SIG-M5 treated with dmso at 0.1 percent for 504 hours (cell line): Measurements from ENCODE around the gene GPX2.
A peak's percentile ranks its signal among the peaks of the same experiment; 100 is the strongest.

Source experiments
- DNase-seq: peaks from one replicate; lab custom pipeline; 2025; ENCODE audit not compliant: unreplicated experiment; lab: John Stamatoyannopoulos, UW

GPX2 gene

DNA sequence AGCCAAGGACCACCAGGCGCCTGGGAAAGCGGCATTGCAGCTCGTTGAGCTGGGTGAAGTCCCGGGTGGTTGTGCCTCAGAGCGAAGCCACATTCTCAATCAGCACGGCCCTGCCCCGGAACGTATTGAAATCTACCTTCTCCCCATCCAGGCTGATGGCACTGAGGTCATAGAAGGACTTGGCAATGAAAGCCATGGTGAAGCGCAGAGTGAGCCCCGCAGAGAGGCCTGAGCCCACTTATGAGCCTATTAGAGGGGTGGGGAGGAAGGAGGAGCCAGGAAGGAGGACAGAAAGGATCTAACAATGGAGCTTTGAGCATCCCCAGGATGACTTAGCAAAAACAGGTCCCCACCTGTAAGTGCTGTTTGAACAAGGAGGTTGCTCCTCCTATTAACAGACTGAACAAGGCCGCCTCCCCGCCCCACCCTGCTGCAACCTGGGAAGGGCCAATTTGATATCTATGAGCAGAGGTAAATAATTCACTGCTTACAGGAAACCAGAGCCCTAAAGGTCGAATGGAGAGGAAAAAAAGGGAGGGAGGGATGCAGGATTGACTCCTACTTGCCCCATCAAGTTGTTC is at the start of gene GPX2:
TSS of gene GPX2 (minus strand) at position 215 of the 581 bp plus-strand sequence. CDS start at position 196, 19 bp downstream.
- DNase-seq: peak; percentile 17

DNA sequence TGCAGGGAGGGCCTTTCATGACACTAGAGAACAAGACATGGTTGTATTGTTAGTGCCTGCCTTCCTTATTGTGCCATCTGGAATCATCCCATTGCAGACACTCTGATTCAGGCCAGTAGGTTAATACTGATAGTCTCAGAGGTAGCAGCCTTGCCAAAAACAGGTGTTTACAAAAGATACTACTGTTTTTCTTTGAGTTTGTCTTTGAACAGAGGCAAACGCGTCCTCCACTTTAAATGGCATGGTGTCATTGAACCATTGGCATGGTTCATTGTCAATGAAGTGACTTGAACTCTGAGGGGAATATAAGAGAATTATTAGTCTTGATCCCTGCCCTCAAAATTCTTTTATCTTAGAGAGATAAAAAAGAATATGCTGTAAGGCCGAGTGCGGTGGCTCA is 48.4 kb upstream of the GPX2 start:
- DNase-seq: no peak

DNA sequence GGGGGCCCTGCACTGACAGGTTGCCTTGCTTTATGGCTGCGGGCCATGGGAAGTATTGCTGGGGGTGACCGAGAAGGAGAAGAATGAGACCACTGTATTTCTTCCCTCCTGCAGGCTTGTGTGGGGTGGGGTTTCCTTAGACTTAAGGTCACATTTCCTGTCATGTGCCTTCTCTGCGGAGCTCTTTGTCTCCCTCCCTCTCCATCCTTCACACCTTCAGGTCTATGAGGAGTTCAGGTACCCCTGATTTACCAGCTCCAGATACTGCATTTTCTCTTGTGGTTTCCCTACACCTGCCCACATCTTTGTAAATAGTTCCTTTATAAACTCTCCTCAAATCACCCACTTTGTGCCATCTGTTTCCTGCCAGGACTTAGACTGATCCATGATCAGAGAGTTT is 47.8 kb upstream of the GPX2 start:
- DNase-seq: no peak

DNA sequence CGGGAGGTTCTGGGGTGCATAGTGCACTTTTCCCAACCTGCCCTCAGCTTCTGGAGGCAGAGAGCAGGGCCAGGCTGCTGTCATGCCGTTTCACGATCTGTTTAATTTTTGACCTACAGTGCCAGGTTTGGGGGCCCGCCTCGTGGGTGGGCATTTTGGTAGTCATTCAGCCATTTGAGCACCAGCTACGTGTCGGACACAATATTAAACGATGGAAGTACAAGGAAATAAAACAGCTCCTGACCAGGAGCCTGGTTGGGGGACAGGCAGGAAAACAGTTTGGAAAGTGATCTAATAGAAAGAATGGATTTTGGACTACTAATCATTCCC is 44.9 kb upstream of the GPX2 start:
- DNase-seq: no peak

DNA sequence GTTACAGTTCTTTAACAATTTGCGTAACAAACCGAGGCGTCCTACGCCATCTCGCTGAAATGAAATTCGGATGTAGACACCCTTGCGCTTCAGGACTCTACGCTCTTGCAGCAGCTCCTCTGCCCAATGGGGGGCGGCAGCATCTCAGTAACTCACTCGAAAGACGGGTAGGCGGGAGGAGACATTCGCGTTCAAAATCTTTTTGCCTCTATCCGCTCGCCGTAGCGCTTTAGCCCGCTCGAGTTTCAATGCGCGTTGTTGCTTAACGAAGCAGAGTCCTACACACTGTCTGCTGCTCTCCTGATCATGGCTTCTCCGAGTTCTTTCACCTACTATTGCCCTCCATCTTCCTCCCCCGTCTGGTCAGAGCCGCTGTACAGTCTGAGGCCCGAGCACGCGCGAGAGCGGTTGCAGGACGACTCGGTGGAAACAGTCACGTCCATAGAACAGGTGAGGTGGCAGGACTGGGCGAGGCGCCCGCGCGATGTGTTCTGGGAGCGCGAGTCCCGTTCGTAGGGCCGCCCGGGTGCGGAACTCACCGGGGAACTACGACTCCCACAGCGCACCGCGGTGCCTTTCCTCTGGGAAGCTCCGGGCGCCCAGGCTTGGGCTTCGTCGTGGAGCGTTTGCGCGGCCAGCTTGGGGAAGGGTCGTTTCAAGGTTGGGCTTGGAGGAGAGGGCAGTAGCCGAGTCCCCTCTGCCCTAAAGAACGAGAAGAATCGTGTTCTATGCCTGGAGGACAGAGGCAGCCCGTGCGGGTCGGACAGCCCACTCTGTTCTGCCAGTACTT is 44.3 kb upstream of the GPX2 start, which contains the start of gene FNTB:
TSS of gene FNTB (plus strand) at position 248 of the 790 bp plus-strand sequence. CDS start at position 307, 59 bp downstream.
- peak; percentile 98 for DNase-seq

DNA sequence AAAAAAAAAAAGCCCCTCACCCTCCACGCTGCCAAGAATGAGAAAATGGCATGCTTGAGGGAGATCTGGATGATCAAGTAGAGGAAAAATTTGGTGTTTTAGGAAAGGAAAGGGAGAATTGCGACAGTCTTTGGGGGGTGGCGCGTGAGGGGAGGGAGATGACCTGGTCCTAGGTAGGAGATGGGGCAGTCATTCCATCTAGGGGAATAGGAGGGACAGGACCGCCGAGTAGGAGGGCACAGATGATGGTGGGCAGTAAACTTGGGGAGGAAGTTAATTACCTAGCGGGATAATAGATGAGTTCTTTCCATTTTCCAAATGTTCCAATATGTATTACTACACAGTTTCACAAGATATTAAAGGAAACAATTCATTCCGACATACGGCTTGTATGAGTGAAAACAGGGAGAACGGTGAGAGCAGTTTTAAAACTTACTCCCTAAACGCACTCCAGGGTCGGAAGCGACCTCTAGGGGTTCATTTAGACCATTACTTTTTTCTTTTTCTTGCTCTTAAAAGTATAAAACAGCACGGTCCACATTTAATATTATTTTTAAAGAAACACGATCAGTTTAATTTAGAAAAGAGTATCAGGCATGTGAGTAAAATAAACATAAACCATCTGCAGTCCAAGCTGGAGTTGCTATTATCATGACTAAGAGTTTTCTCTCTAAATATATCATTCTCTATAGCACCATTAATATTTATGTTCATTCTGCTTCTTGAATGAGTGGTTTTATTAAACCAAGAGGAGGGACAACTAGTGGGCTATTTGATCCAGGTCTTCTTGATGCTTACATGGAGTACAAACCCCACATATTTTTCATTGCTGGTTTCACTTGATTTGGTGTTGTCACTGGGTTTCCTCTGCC is 41.1 kb upstream of the GPX2 start:
- peak; percentile 60 for DNase-seq

DNA sequence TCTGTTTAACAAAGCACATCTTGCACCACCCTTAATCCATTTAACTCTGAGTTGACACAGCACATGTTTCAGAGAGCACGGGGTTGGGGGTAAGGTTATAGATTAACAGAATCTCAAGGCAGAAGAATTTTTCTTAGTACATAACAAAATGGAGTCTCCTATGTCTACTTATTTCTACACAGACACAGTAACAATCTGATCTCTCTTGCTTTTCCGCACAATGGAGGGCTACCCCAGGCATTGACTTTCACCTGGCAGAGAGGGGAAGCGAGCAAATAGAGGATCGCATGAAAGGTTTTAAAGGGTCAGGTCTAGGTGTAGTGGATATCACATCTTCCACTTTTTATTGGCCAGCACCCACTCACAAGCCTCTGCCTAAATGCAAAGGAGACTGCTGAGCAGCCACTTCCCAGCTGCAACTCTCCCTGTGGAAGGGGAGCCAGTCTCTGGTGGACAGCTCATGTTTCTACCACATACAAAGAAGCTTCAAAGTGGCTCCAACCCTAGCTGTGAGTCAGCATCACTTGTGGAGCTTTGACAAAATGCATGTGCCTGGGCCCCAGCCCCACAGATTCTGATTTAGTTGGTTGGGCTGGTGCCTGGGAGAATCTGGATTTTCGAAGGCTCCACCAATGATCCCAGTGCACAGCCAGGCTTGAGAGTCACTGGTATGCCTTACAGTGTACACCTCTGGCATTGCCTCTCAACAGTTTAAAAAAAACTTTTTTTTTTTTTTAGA is 37.0 kb upstream of the GPX2 start:
- DNase-seq: no peak

DNA sequence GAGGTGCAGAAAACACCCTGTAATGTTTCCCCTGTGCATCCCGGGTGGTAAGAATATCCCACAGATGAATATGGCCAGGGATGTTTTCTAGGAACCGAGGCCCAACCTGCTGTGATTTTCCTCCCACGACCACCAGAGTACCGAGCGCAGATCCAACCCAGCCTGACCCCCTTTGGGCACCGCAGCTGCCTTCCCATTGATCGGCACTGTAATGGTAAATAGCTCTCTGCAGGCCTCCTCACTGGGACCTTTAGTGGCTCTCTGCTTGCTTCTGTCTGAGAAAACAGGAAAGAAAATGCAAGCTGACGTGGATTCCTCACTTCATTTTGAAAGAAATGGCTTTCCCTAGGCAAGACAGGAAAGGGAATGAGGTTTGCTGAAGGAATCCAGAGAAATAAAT is 32.0 kb upstream of the GPX2 start:
- no peak for DNase-seq

DNA sequence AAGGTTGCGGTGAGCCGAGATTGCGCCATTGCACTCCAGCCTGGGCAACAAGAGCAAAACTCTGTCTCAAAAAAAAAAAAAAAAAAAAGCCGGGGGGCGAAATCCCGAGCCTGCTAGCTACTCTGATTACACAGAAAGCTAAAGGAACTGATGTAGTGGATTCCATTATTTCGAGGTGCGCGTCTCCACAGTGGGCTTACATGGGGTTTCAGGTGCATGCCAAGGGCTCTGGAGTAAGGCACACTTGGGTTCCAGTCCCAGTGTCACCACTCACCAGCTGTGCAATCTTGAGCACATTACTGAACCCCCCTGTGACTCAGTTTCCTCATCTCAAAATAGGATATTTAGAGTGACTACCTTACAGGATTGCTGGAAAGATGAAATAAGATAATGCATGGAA is 31.3 kb upstream of the GPX2 start:
- no peak for DNase-seq

DNA sequence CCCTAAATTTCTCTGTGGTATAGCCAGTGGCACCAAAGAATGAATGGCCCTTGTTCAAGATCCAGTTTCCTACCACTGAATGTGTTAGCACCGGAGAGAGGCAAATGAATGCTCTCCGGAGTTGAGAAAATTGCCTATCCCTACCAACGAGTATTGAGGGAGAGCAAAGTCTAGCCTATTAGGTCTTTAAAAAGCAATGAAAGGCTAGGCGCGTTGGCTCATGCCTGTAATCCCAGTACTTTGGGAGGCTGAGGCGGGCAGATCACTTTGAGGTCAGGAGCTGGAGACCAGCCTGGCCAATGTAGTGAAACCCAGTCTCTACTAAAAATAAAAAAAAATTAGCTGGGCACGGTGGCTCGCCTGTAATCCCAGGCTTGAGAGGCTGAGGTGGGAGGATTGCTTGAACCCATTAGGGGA is 30.5 kb upstream of the GPX2 start:
- no peak for DNase-seq

DNA sequence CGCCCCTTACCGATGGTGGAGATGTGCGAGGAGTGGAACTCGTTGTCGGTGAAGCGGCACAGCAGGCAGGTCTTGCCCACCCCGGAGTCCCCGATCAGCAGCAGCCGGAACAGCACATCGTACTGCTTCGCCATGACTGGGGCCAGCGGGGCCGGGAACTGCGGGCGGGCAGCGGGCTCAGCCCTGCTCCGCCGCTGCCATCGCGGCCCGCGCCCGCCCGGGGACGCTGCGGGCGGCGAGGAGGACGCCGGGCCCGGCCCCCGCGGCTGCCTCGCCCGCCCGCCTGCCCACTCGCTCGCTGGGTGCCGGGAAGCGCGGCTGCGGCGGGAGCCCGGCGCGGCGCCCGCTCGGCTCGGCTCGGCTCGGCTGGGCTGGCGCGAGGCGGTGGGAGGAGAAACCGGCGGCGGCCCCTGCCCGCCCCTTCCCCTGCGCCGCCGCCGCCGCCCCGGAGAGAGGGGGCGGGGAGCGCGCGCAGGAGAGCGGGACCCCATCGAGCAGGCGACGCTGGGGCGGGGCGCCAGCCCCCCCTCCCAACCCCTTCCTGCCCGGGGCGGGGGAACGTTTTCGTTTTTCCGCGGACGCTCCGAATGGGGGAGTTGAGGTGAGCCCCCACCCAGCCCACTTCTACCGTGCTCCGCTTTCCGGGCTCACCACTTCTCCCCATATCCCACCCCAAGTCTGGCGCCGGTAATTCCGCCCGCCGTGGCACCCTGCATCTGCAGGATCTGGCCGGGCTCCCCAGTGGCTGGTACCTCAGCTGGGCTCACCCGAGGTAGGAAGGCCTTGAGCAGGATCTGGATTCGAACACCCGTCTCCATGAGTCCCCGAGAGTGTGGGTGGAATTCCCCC is 29.6 kb upstream of the GPX2 start, which contains the start of gene RAB15:
TSS of gene RAB15 (minus strand) at position 394 of the 849 bp plus-strand sequence. CDS start at position 134, 260 bp downstream.
- no peak for DNase-seq

DNA sequence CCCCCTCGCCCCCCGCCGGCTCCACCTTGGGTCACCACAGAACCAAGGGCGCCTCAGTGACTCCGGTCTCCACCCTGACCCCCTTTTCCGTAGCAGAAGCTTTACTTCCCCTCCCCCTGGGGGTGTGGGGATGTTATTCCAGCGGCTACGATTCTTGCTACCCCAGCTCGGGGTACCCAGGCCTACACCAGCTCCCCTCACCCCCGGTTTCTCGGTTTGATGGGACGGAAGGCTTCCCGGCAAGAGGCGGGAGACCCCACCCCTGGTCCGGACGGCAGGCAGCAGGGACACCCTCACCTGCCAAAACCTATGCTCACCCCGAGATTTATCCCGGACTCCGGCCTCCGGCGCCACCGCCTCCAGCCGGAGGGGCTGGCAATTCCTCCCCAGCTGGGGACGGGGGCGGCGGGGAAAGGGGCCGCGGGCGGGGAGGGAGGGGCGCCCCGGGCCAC is 29.0 kb upstream of the GPX2 start:
- no peak for DNase-seq

DNA sequence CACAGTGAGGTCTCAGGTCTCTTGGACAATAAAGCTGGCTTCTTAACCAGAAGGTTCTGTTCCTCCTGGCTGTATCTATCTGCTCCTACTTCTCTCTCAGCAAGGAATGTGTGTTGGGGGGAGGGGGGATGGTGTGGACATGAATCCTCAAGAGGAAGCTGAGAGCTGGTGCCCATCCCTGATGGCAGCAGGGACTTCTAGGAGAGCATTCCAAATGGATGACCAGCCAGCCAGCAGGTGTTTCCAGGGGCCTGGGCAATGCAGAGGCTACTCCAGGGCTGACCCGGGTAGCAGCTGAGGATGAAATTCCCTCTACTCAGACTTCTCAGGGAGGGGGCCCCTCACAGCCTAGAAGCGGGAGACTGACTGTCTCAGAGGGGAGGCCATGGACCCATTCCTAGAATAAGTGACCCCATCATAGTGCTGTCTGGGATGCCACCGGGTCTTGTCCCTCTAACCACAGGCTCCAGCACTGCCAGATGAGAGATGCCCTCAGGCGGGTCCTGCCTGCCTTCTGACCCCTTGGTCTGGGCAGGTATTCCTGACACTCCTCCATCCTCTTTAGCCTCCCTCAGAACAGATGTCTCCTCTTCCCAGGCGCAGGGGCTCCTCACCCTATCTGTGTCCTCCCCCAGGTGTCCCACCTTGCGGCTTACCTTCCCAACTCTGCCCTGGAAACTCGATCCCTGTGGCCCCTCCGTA is 28.4 kb upstream of the GPX2 start:
- no peak for DNase-seq

DNA sequence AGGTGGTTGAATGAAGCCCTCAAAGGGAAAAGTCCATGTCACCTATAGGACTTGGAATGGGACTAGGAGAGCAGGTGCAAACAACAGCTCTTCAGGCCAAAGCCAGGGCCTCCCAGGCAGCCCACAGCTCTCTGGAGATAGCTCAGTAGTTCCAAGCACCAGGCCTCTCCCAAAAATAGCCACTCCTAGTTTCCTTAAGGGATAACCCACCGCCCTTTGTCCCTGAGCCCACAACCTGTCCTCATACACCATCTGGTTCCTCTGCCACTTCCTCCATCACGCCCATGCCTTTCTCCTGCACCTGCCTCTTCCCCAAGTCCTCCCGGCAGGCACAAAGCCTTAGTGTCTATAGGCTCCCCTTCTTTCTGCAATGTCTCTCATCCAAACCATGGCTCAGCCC is 27.5 kb upstream of the GPX2 start:
- DNase-seq: no peak

DNA sequence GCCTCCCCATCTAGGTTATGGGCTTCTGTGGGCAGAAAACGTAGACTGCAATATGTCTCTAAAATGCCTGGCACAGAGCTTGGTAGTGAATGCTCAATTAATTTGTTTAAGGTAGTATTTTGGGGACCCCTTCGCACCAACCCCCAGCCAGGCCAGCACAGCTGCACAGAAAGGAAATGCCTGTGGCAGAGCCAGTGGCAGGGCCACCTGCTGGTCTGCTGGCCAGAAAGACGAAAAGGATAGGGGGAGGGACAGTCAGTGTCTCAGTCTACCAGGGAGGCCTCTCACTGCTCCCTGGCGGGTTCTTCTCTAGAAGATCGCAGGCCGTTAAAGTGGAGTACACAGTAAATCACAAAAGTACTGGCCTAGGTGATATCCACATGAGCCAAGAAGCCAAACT is 26.1 kb upstream of the GPX2 start:
- DNase-seq: no peak

DNA sequence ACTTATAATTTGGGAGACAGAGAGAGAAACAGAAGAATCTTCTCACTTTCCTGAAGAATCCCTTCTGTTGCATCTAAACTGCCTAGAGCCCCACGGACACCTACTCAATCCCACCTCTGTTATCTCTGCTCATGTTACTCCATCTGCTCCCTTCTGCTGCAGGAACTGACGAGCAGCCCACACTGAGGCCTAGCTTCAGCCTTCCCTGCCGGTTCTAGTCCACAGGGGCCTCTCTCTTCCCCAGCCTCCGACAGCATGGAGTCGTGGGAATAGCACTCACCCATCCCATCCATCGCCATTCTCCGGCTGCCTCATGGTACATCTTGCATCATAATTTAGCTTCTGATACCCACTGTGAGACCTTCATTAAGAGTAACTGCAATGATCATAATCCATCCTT is 25.6 kb upstream of the GPX2 start:
- no peak for DNase-seq

DNA sequence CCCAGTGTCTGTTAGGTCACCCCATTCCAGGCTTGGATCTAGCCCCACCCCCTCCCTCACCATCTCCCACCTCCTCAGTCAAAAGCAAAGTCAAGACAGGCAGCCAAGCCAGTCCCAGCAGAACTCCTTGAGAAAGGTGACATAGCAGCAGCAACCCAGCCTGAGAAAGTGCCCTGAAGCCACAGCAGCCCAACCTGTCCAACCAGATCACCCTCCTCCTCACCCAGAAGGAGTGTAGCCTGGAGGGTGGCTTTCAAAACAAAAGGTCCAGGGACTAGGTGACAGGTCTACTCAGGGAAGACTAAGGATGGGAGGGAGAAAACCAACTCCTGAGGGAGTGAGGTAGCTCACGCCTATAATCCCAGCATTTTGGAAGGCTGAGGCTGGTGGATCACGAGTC is 24.4 kb upstream of the GPX2 start:
- peak; percentile 74 for DNase-seq

DNA sequence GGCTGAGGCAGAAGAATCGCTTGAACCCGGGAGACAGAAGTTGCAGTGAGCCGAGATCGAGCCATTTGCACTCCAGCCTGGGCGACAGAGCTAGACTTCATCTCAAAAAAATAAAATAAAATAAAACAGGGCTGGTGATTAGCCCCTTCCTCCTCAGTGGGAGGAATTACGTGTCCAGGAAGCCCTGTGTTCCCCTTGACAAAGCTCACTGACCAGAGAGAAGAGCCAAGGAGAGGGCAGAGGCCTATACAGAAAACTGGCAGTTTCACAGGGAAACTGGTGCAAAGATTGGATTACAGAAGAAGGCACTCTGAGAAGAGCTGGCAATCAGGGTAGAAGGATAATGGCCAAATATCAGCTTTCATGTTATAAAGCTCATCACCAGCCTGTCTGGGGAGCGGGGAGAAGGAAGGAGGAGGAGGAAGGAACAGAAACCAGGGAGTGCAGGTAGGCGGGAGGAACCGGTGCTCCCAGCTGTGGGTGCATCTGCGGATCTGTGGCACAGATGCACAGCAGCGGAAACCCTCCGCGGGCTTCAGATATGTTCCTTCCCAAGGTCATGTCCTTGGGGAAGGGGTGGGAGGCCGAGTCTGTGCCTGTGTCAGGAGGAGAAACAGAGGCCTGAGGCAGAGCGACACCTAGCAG is 22.9 kb upstream of the GPX2 start:
- no peak for DNase-seq

DNA sequence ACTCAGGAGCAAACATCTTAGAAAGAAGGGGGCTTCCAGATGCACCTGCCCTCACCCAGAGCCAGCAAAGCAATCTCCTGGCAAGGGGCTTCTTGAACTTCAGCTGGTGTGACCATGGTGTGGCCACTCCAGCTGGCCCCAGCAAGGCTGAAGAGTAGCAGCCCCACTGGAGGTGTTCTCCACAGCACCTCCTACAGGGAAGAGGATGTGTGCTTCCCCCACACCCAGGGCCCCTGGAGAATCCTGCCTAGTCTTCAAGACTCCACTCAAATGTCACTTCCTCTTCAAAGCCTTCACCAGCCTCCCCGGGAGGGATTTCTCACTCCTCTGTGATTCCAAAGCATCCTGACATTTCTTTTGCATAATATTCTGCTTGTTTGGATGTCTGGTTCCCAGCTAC is 21.1 kb upstream of the GPX2 start:
- DNase-seq: no peak
